ENCODE results near the gene PDZRN3.

Gene PDZRN3

GRCh38 chr3:73552700-73553099 lies 72.0 kb downstream of the PDZRN3 start:
- no peak for DNase-seq

- DNase-seq, result no peak
Observed at GRCh38 chr3:73550032-73550431, 74.7 kb downstream of the PDZRN3 start.

- DNase-seq, result no peak
Observed at GRCh38 chr3:73549051-73549600, 75.6 kb downstream of the PDZRN3 start.

- no peak for DNase-seq
Observed at GRCh38 chr3:73548436-73548835, 76.3 kb downstream of the PDZRN3 start.

GRCh38 chr3:73547427-73548248 lies 77.1 kb downstream of the PDZRN3 start:
- no peak for DNase-seq

GRCh38 chr3:73546961-73547360 lies 77.8 kb downstream of the PDZRN3 start:
- no peak for DNase-seq

- DNase-seq, result no peak
Observed at GRCh38 chr3:73543412-73543811, 81.3 kb downstream of the PDZRN3 start.

- no peak for DNase-seq
Observed at GRCh38 chr3:73542136-73542535, 82.6 kb downstream of the PDZRN3 start.

GRCh38 chr3:73540969-73541740 lies 83.6 kb downstream of the PDZRN3 start:
- DNase-seq, result no peak

GRCh38 chr3:73538486-73538885 lies 86.3 kb downstream of the PDZRN3 start:
- no peak for DNase-seq

GRCh38 chr3:73536952-73537351 lies 87.8 kb downstream of the PDZRN3 start:
- DNase-seq, result no peak

- no peak for DNase-seq
Observed at GRCh38 chr3:73536336-73536895, 88.3 kb downstream of the PDZRN3 start.

- DNase-seq, result no peak
Observed at GRCh38 chr3:73535931-73536330, 88.8 kb downstream of the PDZRN3 start.

GRCh38 chr3:73535137-73535536 lies 89.6 kb downstream of the PDZRN3 start:
- no peak for DNase-seq

- no peak for DNase-seq
Observed at GRCh38 chr3:73530022-73530396, 94.7 kb downstream of the PDZRN3 start.

- DNase-seq, result no peak
Observed at GRCh38 chr3:73529308-73530021, 95.3 kb downstream of the PDZRN3 start.

- DNase-seq, result no peak
Observed at GRCh38 chr3:73525591-73525990, 99.2 kb downstream of the PDZRN3 start.

- no peak for DNase-seq
Observed at GRCh38 chr3:73523661-73524060, 101.1 kb downstream of the PDZRN3 start.

- DNase-seq, result no peak
Observed at GRCh38 chr3:73521734-73522336, 102.9 kb downstream of the PDZRN3 start.

GRCh38 chr3:73520931-73521461 lies 103.7 kb downstream of the PDZRN3 start:
- DNase-seq, result no peak

- DNase-seq, result no peak
Observed at GRCh38 chr3:73516631-73517030, 108.1 kb downstream of the PDZRN3 start.

- no peak for DNase-seq
Observed at GRCh38 chr3:73513260-73513659, 111.5 kb downstream of the PDZRN3 start.
